ENCODE measurements around the gene CMSS1.

Gene CMSS1

GRCh38 chr3:99856437-99857220 lies 39.0 kb downstream of the CMSS1 start:
- no peak for FAIRE-seq

- no peak for FAIRE-seq
Observed at GRCh38 chr3:99857278-99857677, 39.6 kb downstream of the CMSS1 start.

- FAIRE-seq = no peak
Observed at GRCh38 chr3:99858469-99858868, 40.8 kb downstream of the CMSS1 start.

GRCh38 chr3:99859825-99860224 lies 42.2 kb downstream of the CMSS1 start:
- no peak for FAIRE-seq

GRCh38 chr3:99861216-99861615 lies 43.6 kb downstream of the CMSS1 start:
- no peak for FAIRE-seq

GRCh38 chr3:99862208-99862607 lies 44.5 kb downstream of the CMSS1 start:
- FAIRE-seq = no peak

- no peak for FAIRE-seq
Observed at GRCh38 chr3:99863002-99863401, 45.3 kb downstream of the CMSS1 start.

GRCh38 chr3:99863588-99863987 lies 45.9 kb downstream of the CMSS1 start:
- FAIRE-seq = no peak

GRCh38 chr3:99864289-99864688 lies 46.6 kb downstream of the CMSS1 start:
- no peak for FAIRE-seq

- FAIRE-seq = no peak
Observed at GRCh38 chr3:99865321-99865720, 47.7 kb downstream of the CMSS1 start.

- FAIRE-seq = no peak
Observed at GRCh38 chr3:99866261-99866761, 48.6 kb downstream of the CMSS1 start.

GRCh38 chr3:99867594-99868310 lies 50.1 kb downstream of the CMSS1 start:
- FAIRE-seq = no peak

GRCh38 chr3:99868311-99868646 lies 50.6 kb downstream of the CMSS1 start:
- no peak for FAIRE-seq

GRCh38 chr3:99869621-99870020 lies 52.0 kb downstream of the CMSS1 start:
- FAIRE-seq = no peak

- no peak for FAIRE-seq
Observed at GRCh38 chr3:99870712-99871111, 53.0 kb downstream of the CMSS1 start.

- no peak for FAIRE-seq
Observed at GRCh38 chr3:99871231-99872045, 53.8 kb downstream of the CMSS1 start.

GRCh38 chr3:99872923-99873254 lies 55.2 kb downstream of the CMSS1 start:
- no peak for FAIRE-seq

- no peak for FAIRE-seq
Observed at GRCh38 chr3:99873269-99874102, 55.8 kb downstream of the CMSS1 start.

- no peak for FAIRE-seq
Observed at GRCh38 chr3:99874237-99875002, 56.8 kb downstream of the CMSS1 start.

- no peak for FAIRE-seq
Observed at GRCh38 chr3:99875581-99875928, 57.9 kb downstream of the CMSS1 start.

- FAIRE-seq = no peak
Observed at GRCh38 chr3:99875929-99876841, 58.5 kb downstream of the CMSS1 start.

Measured in G401.6 (cell line).